Kidney (tissue), 14 donors: ENCODE measurements around the gene ARFGAP3. TPM values are rescaled to one million over a fixed set of nuclear protein-coding genes. Genes with fewer than 3 reads are reported as not detected.

Experiments
- DNase-seq, 5 donors: peaks; one replicate each; pipeline ENCODE4 v3.0.0-alpha.2; 2013 to 2020
- FAIRE-seq: peaks from 2 replicates; lab custom pipeline; 2012; peaks lifted over from hg19 to GRCh38; lab: Jason Lieb, UNC
- H3K27ac ChIP-seq, 2 donors: one replicate each; pipeline ENCODE4 v1.7.0; 2013; ENCODE audit warnings: low read depth in 2 of 2, low read length in 2 of 2, inconsistent platforms in 1 of 2
- H3K27me3 ChIP-seq: one replicate; pipeline ENCODE4 v1.7.1; 2013; ENCODE audit warnings: low read length, inconsistent platforms; ENCODE audit not compliant: control insufficient read depth, insufficient read depth
- H3K36me3 ChIP-seq, 3 donors: one replicate each; pipeline versions ENCODE4 v1.7.0 to v1.7.1; 2013; ENCODE audit warnings: low read length in 3 of 3, control low read depth in 1 of 3, inconsistent platforms in 1 of 3; ENCODE audit not compliant: insufficient read depth in 3 of 3, control insufficient read depth in 2 of 3
- H3K4me1 ChIP-seq, 3 donors: one replicate each; pipeline versions ENCODE4 v1.7.0 to v1.7.1; 2013; ENCODE audit warnings: low read length in 3 of 3, inconsistent platforms in 1 of 3, low read depth in 1 of 3; ENCODE audit not compliant: control insufficient read depth in 2 of 3, insufficient read depth in 2 of 3
- H3K4me3 ChIP-seq, 3 donors: one replicate each; pipeline versions ENCODE4 v1.7.0 to v1.8.1; 2013; ENCODE audit warnings: low read length in 3 of 3, control low read depth in 1 of 3, inconsistent platforms in 1 of 3
- H3K9ac ChIP-seq, 3 donors: one replicate each; pipeline versions ENCODE4 v1.7.0 to v1.7.1; 2013; ENCODE audit warnings: low read length in 3 of 3, control low read depth in 1 of 3, inconsistent platforms in 1 of 3
- H3K9me3 ChIP-seq, 3 donors: one replicate each; pipeline versions ENCODE4 v1.7.0 to v1.7.1; 2013; ENCODE audit warnings: low read length in 3 of 3, control low read depth in 1 of 3, inconsistent platforms in 1 of 3; ENCODE audit not compliant: control insufficient read depth in 2 of 3, insufficient read depth in 1 of 3
- intact Hi-C: fragments of 100-400 bp; cut with DNase I; formaldehyde crosslinking; loops from one replicate; pipeline ENCODE4 v1.11.1; 2022
- polyA plus RNA-seq: library from polyadenylated mRNA; stranded (reverse); fragments of 350-450 nt; fragmentation: Illumina TruSeq; extraction: RNeasy Lipid Tissue Mini Kit (QIAGEN cat#74804); gene quantifications from one replicate; pipeline ENCODE4 v1.2.3, GENCODE V29; 2014; ENCODE audit warnings: low read depth, low replicate concordance; ENCODE audit not compliant: insufficient read depth
- total RNA-seq: library from RNA; stranded (reverse); fragmentation: NEBNext Ultra II Directional; extraction: Animal tissue kit (Norgen Biotek cat#: 25700); gene quantifications from one replicate; pipeline ENCODE4 v1.2.1, GENCODE V29; 2021
- TF ChIP-seq, protein P1 (sequence below): IDR thresholded peaks from 3 replicates; pipeline ENCODE4 v1.5.1; 2012; ENCODE audit warnings: mild to moderate bottlenecking, moderate library complexity, borderline replicate concordance; ENCODE audit not compliant: insufficient read depth; ENCODE audit errors: extremely low read depth
- donor health status: control.
- donor health status: control.
- donor health status: control.
- donor health status: control.
- donor health status: control.
- donor health status: DM: yes; HTN: yes; CAD: no.
- donor health status: Normal renal cell carcinoma (clear cell type).

The ARFGAP3 gene
- total and polyA plus RNA-seq, 2 donors from 2014 or later: 29.9 to 97.3 TPM

DNA sequence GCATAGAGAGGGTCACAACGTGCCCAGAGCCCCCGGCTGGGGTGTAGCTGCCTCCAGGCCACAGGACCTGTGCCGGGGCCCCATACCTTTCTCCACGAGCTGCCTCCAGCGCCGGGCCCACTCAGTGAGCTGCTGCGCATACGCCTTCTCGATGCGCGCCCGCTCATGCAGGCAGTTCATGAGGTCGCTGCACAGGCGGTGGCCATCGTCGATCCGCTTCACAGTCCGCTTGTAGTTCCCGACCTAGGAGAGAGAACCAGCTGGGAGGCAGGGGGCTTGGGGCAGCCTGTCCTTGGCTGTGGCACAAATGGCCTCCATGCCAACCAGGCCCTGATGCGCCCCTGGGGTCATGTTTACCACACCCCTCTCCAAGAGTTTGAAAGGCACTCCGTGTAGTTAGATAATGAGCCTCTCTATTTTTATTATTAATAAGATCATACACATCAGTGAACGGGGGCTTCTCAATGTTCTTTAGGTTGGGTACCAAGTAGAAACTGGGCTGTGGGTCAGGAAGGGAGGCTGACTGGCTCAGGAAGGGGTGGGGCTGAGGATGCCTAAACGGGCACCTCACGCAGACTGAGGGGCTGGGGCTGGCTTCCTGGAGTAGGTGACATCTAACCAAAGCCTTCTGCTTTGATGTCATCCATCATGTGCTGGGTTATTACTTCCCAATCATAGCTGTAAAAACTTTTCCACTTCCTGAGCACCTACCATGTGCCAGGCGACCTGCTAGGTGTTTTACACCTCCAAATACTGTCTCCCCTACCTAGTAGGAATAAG, 36.5 kb upstream of the ARFGAP3 start:
- intact Hi-C loops: no loop called here
- DNase-seq (no peak), FAIRE-seq (no peak)
- peak overlapping the region in 1 of 2 donors; percentile 13 for H3K27ac ChIP-seq
- H3K4me3 ChIP-seq: no peak overlapping the region
- no peaks in the 10 kb centered on the region for H3K9me3 ChIP-seq
- TF ChIP-seq, protein P1, sequence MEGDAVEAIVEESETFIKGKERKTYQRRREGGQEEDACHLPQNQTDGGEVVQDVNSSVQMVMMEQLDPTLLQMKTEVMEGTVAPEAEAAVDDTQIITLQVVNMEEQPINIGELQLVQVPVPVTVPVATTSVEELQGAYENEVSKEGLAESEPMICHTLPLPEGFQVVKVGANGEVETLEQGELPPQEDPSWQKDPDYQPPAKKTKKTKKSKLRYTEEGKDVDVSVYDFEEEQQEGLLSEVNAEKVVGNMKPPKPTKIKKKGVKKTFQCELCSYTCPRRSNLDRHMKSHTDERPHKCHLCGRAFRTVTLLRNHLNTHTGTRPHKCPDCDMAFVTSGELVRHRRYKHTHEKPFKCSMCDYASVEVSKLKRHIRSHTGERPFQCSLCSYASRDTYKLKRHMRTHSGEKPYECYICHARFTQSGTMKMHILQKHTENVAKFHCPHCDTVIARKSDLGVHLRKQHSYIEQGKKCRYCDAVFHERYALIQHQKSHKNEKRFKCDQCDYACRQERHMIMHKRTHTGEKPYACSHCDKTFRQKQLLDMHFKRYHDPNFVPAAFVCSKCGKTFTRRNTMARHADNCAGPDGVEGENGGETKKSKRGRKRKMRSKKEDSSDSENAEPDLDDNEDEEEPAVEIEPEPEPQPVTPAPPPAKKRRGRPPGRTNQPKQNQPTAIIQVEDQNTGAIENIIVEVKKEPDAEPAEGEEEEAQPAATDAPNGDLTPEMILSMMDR: no peak
- no peaks in the 10 kb centered on the region for H3K27me3 ChIP-seq
- H3K36me3 ChIP-seq: peaks cover 0 to 20% (median 7%) of the 10 kb centered on the region in 3 donors
- no peak overlapping the region for H3K9ac ChIP-seq
- H3K4me1 ChIP-seq: peaks cover 0 to 16% (median 0%) of the 10 kb centered on the region in 3 donors

DNA sequence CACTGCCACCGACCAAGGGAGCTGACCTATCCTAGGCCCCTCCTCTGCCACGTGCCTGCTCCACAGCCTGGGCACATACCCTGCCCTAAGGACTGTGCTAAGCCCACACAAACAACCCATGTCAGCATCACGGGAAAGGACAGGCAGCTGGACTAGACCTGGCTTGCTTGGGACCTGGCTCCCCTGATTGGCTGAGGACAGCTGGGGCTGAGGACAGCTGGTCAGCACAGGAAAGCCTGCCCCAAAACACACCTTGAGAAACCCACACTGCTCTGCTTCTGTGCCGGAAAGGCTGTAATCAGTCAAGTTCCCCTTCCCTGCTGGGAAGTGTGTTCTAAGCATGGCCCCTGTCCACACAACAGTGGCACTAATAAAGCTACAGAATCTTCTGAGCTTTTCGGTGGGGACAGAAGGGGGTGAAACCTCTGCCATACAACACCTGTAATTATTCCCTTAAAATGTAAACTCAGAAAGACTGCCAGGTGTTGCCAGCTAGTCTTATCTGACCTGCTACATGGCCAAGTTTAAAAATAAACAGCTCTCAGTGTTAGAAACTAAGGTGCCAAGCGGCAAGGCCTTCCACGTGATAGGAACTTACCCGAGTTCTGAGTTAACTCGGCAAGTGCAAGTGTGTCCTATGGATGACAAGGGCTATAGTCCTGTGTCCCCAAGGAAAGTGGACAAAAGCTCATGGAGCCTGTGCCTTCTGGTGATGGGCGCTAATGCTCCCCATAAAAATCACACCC, 35.7 kb upstream of the ARFGAP3 start:
- H3K9ac ChIP-seq: no peak overlapping the region
- H3K27me3 ChIP-seq: no peaks in the 10 kb centered on the region
- TF ChIP-seq, protein P1: no peak
- H3K27ac ChIP-seq: peak overlapping the region in 1 of 2 donors; percentile 13
- H3K36me3 ChIP-seq: peaks cover 0 to 27% (median 12%) of the 10 kb centered on the region in 3 donors
- H3K4me1 ChIP-seq: peaks cover 0 to 21% (median 5%) of the 10 kb centered on the region in 3 donors
- FAIRE-seq: no peak
- no peak overlapping the region for H3K4me3 ChIP-seq
- DNase-seq: no peak
- H3K9me3 ChIP-seq: no peaks in the 10 kb centered on the region
- intact Hi-C loops: no loop called here

DNA sequence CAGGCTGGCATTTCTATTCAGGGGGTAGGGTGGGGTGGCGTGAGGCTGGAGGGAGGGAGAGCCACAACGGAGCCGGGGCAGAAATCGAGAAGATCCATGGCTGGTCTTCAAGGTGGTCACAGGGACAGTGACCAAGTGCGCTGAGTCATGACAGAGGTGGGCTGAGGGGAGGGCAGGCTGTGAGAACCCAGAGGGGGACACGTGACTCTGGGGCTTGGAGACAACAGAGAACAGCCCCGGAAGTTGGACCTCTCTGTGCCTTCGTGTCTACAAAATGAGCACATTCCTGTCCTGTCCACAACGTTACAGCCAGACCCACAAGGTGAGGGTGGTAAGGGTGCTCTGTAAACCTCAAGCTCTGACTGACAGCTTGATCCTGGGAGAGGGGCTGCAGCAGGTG, 35.1 kb upstream of the ARFGAP3 start:
- H3K4me1 ChIP-seq: peaks cover 0 to 22% (median 5%) of the 10 kb centered on the region in 3 donors
- DNase-seq (no peak), FAIRE-seq (no peak)
- H3K27ac ChIP-seq: peak overlapping the region in 1 of 2 donors; percentile 2
- intact Hi-C loops: no loop called here
- no peaks in the 10 kb centered on the region for H3K9me3 ChIP-seq
- no peak overlapping the region for H3K4me3 ChIP-seq
- TF ChIP-seq, protein P1: no peak
- peaks cover 0 to 27% (median 12%) of the 10 kb centered on the region in 3 donors for H3K36me3 ChIP-seq
- H3K27me3 ChIP-seq: no peaks in the 10 kb centered on the region
- H3K9ac ChIP-seq: no peak overlapping the region
